GM19467 (cell line): ENCODE results near the gene FCSK.
"Not testable (repeated sequence)": the region's sequence is repeated elsewhere in the genome, so short reads cannot be mapped to it uniquely, and the experiment has no call there.

Experiments used
- ATAC-seq: cut with Tn5 transposase; IDR thresholded peaks from one replicate; pipeline ENCODE4 v1.9.1; 2021; ENCODE audit warnings: mild to moderate bottlenecking, moderate library complexity; ENCODE audit not compliant: unreplicated experiment

Gene FCSK

GRCh38 chr16:70430667-70431536 is 23.5 kb upstream of the FCSK start:
- peak; percentile 39 for ATAC-seq

- ATAC-seq, result no peak
These were observed 22.1 kb upstream of the FCSK start for GRCh38 chr16:70432356-70432722.

- ATAC-seq, result peak; percentile 24
These were observed 21.5 kb upstream of the FCSK start for GRCh38 chr16:70432723-70433457.

GRCh38 chr16:70433458-70434103 is 20.8 kb upstream of the FCSK start:
- no peak for ATAC-seq

DNA sequence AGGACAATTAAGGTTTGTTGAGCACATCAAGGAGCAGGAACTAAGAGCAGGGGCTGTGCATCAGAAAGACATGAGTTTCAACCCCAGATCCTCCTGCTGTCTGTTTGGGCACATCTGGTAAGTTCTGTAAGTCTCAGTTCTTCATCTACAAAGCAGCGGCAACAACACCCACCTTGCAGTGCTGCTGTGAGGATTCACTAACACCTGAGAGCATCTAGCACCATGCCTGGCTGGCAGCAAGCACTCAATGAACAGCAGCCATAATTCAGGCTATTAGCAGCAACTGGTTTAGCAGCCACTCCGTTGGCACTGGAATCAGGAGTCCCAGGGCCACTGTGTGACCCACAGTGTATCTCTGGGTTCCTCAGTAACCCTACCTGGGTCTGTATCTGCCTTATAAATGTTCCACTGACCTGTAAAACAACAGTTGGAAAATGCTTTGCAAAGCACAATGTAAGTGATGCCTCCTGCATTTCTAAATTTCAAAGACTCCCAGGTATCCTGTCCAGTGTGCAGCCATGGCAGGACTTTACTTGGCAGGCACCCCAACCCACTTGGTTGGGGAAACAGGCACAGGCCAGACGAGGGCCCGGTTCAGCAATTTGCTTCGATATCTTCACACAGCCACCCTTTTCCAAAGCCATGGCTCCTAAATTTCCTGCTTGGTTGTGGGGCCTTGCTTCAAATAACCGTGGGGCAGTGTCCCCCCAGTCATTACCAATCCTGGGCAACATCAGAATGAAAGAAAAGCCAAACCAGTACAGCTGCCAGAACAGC is 19.7 kb upstream of the FCSK start:
- no peak for ATAC-seq

DNA sequence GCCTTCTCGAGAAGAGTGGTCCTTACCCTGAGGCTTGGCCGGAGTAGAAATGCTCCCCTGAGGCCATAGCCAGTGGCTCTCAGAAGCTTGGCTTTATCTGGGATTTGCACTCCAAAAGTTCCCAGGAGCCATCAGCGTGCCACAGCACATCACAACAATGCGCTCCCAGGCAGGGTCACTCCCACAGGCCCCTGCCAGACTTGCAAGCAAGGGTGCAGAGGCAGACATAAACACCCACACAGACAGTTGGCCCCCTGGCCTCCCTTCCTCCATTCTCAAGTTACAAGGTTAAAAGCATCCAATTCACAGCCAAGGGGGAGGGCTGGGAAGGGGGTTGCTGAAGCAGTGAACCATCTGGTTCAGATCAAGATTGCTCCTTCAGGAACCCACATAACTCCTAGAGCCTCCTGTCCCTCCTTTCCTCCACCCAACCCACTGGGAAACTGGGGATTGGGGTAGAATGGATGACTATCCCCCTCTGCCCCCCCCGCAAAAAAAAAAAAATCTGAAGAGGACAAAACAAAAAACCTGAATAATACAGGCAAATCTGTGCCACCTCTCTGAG is 17.3 kb upstream of the FCSK start:
- no peak for ATAC-seq

DNA sequence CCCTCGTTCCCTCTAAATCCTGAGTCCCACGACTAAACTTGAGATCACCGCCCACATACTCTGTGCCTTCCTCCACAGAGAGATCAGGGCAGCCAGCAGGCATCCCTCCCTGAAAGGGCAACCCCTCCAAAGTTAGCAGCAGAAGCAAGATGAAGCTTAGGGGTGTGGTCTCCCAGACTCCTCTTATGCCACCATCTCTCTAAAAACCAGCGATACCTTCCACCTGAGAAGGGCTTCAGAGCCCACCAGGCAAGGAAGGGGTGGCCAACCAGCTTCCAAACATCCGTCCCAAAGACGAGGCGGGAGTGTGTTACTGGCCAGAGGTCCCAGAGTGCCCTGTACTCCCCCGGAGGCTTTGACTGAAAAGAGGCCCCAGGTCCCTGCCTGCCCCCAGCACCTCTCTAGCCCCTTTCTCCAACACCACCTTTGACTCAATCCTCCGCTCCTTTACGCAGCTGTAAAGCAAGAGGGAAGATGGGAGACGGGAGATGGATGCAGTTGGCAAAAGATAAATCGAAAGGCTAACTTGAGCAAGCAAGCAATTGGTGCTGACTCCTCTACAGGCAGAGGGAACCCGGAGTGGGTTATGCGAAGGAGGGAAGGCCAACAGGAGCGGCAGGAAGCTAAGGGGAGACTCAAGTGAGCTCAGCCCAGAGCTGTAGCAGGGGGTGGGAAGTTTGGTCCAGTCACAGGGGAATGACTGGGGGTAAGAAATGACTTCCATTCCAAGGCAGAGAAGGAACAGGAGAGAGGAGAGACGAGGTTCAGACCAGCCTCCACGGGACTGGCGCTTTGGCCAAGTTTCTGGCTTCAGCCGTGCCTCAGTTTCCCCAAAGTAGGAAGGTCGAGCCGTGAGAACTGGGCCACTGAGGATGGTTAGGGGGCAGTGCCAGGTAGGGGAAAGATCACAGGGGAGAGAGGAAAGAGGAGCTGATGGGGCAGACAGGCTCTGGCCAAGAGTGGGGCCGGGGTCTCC is 16.5 kb upstream of the FCSK start:
- ATAC-seq, result no peak

GRCh38 chr16:70438585-70438968 is 15.8 kb upstream of the FCSK start:
- ATAC-seq, result peak; percentile 10

DNA sequence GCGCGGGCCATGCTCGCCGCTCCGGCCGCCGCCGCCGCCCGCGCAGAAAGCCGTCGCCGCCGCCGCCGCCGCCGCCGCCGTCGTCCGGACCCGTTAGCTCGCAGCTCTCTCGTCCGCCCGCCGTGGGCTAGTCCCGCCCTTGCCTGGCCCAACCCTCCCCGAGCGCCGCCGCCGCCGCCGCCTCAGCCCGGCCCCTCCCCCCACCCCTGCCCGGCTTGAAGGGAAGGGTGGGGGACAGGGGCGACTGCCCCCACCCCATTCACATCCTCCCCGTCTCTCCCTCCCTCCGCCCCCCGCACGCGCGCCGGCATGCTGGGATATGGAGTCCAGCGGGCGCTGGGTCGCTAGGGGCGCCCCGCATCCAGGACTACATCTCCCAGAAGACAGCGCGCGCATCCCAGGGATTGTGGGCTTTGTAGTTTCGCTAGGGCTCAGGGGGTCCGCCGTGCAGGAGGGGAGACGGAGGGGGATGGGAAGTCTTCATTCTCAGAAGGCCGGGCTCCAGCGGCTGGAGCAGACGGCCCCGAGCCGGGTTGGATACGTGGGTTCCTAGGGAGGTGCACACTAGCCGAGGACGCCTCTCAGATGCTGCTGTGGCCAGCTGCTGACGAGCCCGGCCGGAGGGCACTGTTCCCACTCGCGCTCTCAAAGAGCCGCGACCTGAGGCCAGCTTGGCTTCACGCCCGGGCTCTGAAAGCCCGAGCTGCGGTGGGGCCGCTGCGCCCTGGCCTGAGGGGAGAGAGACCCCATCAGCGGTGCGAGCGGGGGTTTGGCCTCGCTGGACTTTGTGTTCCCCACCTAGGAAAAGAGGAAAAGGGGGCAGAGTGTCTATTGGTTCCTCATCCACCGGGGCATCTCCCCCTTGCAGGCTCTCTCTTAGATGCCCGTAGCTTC is 15.2 kb upstream of the FCSK start, which contains the start of gene ST3GAL2:
ST3GAL2 (minus strand) TSS at position 132 of the 894 bp plus-strand sequence. CDS start 40,570 bp downstream, outside the sequence.
- ATAC-seq, result peak; percentile 74

DNA sequence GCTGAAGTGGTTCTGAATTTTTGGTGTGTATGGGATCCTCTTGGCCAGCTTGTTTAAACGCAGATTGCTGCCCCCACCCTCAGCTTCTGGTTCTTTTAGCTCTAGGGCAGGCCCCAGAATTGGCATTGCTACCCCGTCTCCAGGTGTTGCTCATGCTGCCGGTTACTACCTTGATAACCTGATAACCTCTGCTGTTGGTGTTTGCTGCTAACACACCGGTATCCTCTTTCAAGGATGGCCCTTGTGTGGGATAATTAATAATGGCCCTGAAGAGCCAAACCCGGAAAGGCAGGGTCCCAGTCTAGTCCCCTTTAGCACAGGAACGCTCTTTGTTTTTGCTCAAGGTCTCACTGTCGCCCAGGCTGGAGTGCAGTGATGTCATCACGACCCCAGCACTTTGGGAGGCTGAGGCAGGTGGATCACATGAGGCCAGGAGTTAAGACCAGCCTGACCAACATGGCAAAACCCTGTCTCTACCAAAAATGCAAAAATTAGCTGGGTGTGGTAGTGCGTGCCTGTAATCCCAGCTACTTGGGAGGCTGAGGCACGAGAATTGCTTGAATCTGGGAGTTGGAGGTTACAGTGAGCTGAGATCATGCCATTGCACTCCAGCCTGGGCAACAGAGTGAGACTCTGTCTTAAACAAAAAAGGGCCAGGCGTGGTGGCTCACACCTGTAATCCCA is 14.2 kb upstream of the FCSK start:
- no peak for ATAC-seq

GRCh38 chr16:70441406-70441990 is 12.9 kb upstream of the FCSK start:
- ATAC-seq, result no peak

DNA sequence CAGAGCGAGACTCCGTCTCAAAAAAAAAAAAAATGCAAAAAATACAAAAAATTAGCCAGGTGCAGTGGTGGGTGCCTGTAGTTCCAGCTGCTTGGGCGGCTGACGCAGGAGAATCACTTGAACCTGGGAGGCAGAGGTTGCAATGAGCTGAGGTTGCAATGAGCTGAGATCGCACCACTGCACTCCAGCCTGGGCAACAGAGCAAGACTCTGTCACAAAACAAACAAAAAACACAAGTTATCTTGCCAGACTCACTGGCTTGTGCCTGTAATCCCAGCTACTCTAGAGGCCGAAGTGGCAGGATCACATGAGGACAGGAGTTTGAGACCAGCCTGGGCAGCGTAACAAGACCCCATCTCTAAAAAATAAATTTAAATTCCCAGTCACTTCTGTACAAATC is 12.1 kb upstream of the FCSK start:
- ATAC-seq, result no peak

GRCh38 chr16:70444249-70445063 is 9.9 kb upstream of the FCSK start:
- ATAC-seq, result no peak

GRCh38 chr16:70448075-70448474 is 6.3 kb upstream of the FCSK start:
- no peak for ATAC-seq

DNA sequence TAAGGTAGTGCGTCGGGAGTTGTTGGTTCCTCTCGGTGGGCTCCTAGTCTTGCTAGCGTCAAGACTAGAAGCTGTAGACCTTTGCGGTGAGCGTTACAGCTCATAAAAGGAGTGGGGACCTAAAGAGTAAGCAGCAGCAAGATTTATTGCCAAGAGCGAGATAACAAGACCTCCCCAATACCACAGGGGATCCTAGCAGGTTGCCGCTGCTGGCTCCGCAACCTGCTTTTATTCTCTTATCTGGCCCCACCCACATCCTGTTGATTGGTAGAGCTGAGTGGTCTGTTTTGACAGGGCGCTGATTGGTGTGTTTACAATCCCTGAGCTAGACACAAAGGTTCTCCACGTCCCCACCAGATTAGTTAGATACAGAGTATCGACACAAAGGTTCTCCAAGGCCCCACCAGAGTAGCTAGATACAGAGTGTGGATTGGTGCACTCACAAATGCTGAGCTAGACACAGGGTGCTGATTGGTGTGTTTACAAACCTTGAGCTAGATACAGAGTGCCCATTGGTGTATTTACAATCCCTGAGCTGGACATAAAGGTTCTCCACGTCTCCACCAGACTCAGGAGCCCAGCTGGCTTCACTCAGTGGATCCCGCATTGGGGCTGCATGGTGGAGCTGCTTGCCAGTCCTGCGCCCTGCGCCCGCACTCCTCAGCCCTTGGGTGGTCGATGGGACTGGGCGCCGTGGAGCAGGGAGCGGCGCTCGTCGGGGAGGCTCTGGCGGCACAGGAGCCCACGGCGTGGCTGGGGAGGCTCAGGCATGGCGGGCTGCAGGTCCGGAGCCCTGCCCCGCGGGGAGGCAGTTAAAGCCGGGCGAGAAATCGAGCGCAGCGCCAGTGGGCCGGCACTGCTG is 4.0 kb upstream of the FCSK start:
- not testable (repeated sequence) for ATAC-seq

DNA sequence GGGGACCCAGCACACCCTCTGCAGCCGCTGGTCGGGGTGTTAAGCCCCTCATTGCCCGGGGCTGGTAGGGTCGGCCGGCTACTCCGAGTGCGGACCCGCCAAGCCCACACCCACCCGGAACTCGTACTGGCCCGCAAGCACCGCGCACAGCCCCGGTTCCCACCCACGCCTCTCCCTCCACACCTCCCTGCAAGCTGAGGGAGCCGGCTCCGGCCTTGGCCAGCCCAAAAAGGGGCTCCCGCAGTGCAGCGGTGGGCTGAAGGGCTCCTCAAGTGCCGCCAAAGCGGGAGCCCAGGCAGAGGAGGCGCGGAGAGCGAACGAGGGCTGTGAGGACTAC is 3.4 kb upstream of the FCSK start:
- not testable (repeated sequence) for ATAC-seq
